GM21515 (cell line): ENCODE results near the gene ABCB8.
"Not testable (repeated sequence)": the region's sequence is repeated elsewhere in the genome, so short reads cannot be mapped to it uniquely, and the experiment has no call there.

ENCODE experiments used
- ATAC-seq: cut with Tn5 transposase; IDR thresholded peaks from one replicate; pipeline ENCODE4 v1.9.1; 2021; ENCODE audit not compliant: unreplicated experiment

ABCB8 gene

DNA sequence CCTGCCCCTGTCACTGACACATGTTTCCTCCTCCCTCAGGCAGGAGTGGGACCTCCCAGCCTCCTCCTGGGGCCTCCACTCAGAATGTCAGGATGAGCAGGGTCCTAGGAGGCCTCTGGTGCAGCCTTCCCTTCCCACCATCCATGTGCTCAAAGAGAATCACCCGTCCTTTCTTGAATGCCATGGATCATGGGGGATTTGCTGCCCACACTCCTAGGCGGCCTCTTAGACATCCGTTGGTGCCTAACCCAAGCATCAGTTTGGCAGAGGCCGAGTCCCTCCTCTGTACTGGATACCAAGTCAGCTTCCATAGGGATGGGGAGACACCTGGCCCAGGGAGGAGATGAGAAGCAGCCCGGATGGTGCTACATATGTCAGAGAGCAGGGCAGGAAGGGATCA, 30.4 kb upstream of the ABCB8 start:
- no peak for ATAC-seq

DNA sequence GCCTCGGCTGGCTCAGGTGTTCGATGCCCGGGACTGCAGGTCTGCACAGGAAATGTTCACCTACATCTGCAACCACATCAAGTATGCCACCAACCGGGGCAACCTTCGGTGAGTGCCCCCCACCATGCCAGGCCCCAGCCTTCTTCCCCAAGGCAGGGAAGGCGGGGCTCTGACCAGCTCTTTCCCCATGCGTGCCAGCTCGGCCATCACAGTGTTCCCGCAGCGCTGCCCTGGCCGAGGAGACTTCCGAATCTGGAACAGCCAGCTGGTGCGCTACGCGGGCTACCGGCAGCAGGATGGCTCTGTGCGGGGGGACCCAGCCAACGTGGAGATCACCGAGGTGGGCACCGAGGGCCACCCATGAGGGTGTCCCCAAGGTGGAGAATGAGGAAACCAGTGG, 29.9 kb upstream of the ABCB8 start:
- ATAC-seq: no peak

DNA sequence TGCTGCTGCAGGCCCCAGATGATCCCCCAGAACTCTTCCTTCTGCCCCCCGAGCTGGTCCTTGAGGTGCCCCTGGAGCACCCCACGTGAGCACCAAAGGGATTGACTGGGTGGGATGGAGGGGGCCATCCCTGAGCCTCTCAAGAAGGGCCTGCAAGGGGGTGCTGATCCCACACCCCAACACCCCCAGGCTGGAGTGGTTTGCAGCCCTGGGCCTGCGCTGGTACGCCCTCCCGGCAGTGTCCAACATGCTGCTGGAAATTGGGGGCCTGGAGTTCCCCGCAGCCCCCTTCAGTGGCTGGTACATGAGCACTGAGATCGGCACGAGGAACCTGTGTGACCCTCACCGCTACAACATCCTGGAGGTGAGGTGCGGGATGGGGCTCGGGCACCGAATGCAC, 29.2 kb upstream of the ABCB8 start:
- ATAC-seq: no peak

DNA sequence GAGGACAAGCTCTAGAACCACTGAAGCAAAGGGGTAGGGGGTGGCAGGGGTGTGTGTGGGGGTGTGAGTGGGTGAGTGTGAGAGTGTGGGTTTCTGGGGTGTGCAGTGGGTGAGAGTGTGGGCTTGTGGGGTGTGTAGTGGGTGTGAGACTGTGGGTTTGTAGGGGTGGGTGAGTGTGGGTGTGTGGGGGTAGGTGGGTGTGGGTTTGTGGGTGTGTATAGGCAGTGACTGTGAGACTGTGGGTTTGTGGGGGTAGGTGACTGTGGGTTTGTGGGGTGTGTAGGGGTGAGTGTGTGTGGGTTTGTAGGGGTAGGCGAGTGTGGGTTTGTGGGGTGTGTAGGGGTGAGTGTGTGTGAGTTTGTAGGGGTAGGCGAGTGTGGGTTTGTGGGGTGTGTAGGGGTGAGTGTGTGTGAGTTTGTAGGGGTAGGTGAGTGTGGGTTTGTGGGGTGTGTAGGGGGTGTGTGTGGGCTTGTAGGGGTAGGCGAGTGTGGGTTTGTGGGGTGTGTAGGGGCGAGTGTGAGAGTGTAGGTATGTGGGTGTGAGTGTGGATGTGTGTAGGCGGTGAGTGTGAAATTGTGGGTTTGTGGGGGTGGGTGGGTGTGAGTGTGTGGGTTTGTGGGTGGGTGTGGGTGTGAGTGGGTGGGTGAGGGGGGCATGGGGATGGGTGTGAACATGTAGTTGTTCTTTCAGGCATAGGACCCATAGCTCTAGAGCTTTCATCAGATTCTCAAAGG, 28.6 kb upstream of the ABCB8 start:
- no peak for ATAC-seq

DNA sequence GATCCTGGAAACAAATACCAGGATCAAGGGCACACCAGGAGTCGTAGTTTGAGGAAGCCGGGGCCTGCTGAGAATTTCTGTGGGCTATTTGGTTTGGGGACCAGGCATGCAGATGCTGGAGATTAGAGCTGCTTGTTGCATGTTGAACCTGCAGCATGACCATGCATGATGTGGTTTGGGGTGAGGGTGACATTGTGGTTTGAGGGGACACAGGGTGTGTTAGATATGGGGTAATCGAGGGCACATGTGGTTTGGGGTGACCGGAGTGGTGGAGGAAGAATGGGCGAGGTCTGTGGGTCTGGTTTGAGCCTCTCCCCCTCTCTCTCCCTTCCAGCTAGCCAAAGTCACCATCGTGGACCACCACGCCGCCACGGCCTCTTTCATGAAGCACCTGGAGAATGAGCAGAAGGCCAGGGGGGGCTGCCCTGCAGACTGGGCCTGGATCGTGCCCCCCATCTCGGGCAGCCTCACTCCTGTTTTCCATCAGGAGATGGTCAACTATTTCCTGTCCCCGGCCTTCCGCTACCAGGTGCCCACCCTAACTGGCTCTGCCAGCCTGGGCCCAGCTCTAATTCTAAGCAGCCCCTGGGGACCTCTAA, 27.3 kb upstream of the ABCB8 start:
- ATAC-seq: no peak

DNA sequence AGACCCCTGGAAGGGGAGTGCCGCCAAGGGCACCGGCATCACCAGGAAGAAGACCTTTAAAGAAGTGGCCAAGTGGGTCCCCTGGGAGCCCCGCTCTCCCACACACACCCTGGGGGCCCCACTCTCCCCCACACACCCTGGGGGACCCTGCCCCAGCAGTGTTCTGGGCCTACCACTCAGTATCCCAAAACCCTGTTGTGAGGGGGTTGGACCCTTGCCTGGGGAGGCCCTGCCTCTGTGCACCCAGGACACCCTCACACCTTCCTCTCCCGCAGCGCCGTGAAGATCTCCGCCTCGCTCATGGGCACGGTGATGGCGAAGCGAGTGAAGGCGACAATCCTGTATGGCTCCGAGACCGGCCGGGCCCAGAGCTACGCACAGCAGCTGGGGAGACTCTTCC, 26.7 kb upstream of the ABCB8 start:
- no peak for ATAC-seq

DNA sequence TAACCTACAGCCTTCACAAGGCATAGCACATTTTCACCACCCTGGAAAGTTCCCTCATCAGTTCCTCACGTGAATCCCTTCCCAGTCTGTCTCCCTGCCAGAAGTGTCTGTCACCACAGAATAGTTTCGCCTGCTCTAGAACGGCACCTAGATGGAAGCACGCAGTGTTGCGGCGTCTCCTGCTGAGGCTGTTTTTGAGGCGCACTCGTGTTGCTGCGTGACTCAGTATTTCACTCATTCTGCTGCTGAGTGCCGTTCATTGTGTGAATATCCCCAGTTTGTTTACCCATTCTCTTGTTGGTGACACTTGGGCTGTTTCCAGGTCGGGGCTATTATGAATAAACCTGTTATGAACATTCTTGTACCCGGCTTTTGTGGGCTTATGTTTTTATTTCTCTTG, 24.7 kb upstream of the ABCB8 start:
- no peak for ATAC-seq

DNA sequence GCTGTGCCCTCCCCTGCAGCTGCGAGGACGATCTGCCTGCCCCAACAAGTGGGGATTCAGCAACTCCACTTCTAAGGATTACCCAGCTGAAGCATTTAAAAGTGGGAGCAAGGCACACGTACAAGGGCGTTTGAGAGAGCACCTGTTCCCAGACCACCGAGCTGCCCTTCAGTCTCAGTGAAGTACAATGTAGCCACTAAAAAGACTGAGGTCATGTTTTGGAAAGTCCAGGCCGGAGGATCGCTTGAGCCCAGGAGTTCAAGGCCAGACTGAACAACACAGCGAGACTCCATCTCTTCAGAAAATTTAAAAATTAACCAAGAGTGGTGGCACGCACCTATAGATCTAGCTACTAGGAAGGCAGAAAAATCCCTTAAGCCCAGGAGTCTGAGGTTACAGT, 22.7 kb upstream of the ABCB8 start:
- no peak for ATAC-seq

DNA sequence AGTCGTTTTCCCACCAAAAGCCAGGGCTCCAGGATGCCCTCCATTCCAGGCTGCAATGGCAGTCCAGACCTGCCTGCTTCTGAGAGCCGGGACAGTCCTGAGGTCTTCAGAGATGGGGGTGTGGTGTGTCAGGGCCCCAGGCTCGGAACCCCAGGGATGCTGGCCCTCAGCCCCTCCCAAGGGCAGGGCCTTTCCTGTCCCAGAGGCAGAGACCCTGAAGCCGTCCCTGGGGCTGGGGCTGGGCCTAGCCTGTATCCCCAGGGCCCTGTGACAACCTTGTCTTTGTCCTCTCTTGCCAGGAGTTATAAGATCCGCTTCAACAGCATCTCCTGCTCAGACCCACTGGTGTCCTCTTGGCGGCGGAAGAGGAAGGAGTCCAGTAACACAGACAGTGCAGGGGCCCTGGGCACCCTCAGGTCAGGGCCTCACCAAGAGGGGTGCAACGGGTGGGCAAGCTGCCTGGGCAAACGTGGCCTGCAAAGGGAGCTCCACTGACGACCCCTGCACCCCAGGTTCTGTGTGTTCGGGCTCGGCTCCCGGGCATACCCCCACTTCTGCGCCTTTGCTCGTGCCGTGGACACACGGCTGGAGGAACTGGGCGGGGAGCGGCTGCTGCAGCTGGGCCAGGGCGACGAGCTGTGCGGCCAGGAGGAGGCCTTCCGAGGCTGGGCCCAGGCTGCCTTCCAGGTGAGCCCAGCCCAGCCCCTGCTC, 21.5 kb upstream of the ABCB8 start:
- no peak for ATAC-seq

DNA sequence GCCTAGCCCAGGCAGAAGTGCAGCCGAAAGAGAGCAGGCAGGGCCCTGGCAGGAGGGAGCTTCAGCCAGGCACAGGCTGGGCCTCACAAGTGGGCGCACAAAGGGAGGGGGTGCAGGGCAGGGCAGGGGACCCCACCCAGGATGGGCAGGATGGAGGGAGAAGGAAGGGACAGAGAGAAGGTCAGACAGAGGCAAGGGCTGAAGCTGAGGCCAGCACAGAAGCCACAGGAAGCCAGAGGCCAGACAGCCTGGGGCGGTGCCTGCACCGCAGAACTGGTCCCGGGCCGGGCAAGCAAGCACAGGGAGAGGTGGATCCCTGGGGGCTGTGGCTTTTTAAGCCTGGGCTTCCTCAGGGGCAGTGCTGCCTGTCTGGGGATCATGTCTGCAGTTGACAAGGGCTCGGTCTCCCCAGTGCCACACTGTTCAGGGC, 20.8 kb upstream of the ABCB8 start:
- no peak for ATAC-seq

DNA sequence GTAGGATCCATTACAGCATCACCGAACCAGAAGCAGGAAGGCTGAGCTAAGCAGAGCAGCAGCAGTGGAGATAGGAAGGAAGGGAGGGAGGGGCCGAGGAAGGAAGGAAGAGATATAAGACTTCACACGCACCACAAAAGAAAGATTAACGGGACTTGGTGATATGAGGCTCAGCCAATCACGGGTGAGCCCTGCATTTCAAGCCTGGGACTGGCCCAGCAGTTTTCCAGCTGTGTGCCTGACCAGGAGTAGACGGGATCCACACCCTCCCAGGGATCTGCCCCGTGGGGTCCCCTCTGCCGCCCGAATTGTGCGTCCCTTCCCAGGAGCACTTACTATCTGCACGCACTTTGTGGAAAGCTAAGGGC, 20.1 kb upstream of the ABCB8 start:
- no peak for ATAC-seq

DNA sequence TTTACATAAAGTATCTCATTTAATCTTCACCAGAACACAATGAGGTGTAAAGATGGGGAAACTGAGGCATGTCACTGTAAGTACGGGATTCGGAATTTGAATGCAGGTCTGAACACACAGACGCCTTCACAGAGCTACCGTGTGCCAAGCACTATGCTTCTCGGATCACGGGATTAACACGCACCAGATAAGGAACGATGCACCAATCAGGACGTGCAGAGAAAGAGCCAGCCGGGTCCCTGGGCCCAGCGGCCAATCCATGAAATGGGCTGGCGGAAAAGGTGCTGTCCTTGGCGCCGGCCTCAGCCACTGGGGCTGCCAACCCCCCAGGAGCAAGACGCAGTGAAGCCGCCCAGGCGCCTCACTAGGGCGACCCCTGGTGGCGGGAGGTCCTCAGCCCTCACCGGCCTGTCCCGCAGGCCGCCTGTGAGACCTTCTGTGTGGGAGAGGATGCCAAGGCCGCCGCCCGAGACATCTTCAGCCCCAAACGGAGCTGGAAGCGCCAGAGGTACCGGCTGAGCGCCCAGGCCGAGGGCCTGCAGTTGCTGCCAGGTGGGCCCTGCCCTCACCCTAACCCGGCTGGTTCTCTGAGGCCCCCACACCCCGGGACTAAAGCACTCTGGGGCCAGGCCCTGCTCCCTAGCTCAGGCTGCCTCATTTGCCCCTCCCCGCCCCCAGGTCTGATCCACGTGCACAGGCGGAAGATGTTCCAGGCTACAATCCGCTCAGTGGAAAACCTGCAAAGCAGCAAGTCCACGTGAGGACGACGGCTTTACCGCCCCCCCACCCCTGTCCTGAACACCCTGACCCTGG, 19.5 kb upstream of the ABCB8 start:
- ATAC-seq: no peak

DNA sequence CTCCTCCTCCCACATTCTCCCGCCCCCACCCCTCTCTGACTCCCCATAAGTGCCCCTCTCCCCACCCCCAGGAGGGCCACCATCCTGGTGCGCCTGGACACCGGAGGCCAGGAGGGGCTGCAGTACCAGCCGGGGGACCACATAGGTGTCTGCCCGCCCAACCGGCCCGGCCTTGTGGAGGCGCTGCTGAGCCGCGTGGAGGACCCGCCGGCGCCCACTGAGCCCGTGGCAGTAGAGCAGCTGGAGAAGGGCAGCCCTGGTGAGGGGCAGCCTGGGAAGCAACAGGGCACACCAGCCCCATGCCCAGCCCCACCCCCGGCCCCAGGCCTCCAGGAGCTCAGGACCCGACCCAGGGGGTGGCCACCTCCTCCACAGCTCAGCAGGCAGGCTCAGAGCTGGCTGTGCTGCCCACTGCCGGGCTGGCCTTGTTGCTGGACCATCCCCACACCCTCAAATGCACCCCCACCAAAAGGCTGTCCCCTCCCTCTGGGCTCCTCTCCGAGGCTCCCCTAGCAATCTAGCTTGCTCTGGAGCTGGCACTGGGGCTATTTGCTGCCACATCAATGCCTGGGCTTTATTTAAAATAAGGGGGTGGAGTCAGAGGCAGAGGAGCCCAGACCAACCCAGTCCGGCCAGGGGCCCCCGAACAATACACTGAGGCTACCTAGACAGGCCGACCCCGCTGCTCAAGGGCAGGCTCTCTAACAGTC, 18.8 kb upstream of the ABCB8 start:
- no peak for ATAC-seq

DNA sequence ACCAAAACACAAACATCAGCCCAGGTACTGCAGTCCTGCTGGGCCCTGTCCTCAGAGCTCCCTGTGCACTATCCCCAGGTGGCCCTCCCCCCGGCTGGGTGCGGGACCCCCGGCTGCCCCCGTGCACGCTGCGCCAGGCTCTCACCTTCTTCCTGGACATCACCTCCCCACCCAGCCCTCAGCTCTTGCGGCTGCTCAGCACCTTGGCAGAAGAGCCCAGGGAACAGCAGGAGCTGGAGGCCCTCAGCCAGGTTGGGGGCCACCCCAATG, 18.3 kb upstream of the ABCB8 start:
- ATAC-seq: no peak

DNA sequence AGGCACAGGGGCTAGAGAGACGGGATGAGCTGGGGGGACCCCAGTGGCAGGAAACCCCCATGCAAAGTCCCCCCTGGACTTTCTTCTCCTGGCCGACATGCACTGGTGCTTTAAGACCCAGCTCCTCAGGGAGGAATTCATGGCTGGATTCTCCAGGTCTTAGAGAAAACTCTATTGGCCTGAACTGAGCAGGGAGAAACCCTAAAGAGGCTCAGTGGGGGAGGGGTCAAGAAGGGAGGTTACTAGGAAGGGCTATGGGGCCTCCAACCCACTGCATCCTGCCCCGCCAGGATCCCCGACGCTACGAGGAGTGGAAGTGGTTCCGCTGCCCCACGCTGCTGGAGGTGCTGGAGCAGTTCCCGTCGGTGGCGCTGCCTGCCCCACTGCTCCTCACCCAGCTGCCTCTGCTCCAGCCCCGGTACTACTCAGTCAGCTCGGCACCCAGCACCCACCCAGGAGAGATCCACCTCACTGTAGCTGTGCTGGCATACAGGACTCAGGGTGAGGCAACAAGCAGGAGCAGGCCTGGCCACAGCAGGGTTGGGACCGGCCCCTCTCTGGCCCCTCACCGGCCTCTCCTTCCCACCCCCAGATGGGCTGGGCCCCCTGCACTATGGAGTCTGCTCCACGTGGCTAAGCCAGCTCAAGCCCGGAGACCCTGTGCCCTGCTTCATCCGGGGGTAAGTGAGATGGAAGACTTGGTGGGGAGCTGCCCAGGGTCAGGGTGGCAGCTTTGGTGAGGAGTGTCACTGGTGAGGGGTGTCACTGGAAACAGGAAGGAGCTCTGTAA, 17.7 kb upstream of the ABCB8 start:
- no peak for ATAC-seq

DNA sequence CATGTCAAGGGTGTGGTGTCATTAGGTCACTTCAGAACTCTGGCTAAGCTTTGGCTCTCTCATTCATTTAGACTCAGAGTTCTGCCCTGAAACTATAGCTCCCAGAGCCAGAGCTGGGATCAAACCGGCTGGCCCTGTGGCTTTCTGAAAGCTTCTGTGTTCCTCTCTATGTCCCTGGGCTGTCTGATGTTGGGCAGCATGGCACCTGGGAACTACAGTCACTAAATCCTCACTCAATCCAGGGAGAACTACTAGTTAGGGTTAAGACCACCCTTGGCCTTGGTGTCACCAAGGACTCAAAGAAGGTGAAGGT, 17.2 kb upstream of the ABCB8 start:
- no peak for ATAC-seq

DNA sequence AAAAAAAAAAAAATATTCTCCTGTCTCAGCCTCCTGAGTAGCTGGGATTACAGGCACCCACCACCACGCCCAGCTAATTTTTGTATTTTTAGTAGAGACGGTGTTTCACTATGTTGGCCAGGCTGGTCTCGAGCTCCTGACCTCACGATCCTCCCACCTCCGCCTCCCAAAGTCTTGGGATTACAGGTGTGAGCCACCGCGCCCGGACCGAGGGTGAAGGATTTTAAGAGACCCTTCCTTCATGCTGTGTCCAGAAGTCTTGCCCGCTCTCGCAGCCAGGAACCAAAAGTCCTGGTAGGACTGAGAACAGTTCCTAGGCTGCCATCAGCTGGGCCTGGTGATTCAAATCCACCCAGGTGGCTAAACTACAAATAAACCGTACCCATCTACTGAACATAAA, 16.6 kb upstream of the ABCB8 start:
- ATAC-seq: not testable (repeated sequence)

DNA sequence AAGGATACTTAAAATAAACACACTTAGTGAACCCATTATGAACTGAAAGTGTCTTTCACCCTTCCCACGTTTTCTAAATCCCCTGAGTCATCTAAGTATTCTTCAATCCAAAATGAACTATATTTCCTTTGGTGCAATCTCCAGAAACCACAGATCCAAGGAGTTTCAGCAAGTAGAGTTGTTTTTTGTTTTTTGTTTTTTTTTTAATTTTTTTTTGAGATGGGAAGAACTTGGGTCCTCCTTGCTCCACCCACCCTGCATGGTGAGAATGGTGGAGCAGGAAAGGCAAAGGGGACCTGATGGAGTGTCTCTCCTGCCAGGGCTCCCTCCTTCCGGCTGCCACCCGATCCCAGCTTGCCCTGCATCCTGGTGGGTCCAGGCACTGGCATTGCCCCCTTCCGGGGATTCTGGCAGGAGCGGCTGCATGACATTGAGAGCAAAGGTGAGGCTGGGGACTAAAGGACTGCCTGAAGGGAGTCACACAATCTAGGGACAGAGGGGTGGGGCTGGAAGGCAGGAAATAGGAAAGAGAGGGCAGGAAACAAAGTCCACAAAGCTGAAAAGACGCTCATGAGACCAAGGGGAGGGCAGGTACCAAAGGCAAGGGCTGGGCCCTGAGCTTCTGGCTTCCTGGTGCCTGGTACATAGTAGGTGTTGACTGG, 16.1 kb upstream of the ABCB8 start:
- ATAC-seq: no peak

DNA sequence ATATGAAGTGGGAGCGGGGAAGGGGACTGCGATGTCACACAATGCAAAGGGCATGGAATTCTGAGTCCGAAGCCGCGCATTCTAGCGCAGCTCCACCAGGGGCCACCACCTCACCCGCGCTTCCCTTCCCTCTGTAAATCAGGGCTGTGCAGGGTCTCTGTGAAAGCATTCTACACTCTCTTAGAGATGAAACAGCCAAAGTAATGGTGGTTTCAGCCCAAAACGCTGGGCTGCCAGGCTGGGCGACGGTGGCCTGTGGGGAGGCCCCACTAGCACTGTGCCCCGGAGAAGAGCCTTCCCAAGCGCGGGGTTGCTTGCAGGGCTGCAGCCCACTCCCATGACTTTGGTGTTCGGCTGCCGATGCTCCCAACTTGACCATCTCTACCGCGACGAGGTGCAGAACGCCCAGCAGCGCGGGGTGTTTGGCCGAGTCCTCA, 15.3 kb upstream of the ABCB8 start:
- ATAC-seq: no peak

DNA sequence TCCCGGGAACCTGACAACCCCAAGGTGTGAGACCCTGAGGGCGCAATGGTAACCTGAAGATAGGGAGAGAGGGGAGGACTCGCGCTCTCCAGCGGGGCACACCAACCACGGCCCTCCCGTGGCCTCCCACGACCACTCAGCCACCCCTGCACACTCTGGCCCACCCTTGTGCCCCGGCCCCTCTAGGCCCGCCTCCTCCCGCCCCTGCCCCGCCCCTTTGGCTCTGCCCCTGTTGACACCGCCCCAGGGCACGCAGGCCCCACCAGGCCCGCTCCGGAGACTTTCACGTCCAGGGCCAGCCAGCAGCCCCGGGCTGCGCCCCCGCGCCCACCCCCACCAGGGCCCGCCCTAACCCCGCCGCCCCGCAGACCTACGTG, 14.9 kb upstream of the ABCB8 start:
- no peak for ATAC-seq
